Fibroblast of lung (primary cell): ENCODE data around the gene PRCC.

Experiments
- EZH2 ChIP-seq: IDR thresholded peaks from 2 replicates; pipeline ENCODE4 v1.5.1; 2012; ENCODE audit warnings: low read length, control low read depth, mild to moderate bottlenecking; ENCODE audit errors: missing control alignments
- TF ChIP-seq, protein P1 (sequence below), 2 donors: IDR thresholded peaks in 1 of 2; conservative IDR thresholded peaks in 1 of 2; 1 replicate in 1 of 2; 2 replicates in 1 of 2; pipeline ENCODE4 v1.5.1; 2011 to 2012; ENCODE audit warnings: low read length in 2 of 2, control low read depth in 1 of 2, inconsistent platforms in 1 of 2, low read depth in 1 of 2, mild to moderate bottlenecking in 1 of 2

DNA sequence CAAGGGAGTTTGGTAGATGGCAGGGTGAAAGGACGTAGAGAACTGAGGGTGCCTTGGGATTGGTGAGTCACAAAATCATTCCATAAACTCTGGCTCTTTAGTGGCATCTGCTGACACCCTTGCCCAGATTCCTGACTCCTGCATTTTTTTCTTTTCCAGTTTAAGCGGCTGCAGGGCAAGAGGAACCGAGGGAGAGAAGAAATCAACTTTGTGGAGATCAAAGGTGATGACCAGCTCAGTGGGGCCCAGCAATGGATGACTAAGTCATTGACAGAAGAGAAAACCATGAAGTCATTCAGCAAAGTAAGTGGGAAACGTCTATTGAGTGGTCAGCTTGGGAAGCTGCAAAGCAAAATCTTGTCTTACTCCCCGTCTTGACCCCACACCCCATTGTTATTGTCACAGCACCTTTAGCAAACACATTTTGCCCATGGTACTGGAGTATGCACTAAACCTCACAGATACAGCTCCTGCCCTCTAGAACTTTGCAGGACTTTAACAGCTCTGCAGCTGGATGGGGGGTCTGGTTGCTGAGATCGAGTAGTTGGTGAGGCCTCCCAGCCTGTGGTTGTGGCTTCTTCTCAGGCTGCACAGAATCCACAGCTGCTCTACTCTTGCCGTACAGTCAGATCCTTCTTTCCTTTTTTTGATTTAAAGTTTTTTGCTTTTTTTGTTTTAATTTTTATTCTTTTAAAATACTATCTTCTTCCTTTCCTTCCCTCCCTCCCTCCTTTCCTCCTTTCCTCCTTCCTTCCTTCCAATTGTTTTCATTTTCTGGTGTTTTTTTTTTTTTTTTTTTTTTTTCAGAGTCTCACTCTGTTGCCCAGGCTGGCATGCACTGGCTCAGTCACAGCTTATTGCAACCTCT is 27.4 kb downstream of the PRCC start:
- TF ChIP-seq, protein P1, sequence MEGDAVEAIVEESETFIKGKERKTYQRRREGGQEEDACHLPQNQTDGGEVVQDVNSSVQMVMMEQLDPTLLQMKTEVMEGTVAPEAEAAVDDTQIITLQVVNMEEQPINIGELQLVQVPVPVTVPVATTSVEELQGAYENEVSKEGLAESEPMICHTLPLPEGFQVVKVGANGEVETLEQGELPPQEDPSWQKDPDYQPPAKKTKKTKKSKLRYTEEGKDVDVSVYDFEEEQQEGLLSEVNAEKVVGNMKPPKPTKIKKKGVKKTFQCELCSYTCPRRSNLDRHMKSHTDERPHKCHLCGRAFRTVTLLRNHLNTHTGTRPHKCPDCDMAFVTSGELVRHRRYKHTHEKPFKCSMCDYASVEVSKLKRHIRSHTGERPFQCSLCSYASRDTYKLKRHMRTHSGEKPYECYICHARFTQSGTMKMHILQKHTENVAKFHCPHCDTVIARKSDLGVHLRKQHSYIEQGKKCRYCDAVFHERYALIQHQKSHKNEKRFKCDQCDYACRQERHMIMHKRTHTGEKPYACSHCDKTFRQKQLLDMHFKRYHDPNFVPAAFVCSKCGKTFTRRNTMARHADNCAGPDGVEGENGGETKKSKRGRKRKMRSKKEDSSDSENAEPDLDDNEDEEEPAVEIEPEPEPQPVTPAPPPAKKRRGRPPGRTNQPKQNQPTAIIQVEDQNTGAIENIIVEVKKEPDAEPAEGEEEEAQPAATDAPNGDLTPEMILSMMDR (conservative IDR thresholded peaks at IDR 0.05 in 1 of 2, IDR thresholded peaks at IDR 0.05 in 1 of 2; ENCODE audit: low read depth in 1 of 2, low read length in 2 of 2) = no peak
- TF ChIP-seq EZH2 = no peak
